ENCODE data around the gene NRXN2. TPM values are rescaled to one million over a fixed set of nuclear protein-coding genes. Genes with fewer than 3 reads are reported as not detected.

The NRXN2 gene
- polyA plus RNA-seq, 3 donors = 17.8 to 24.6 (median 23.0) TPM

- no peak for DNase-seq
Measured at GRCh38 chr11:64629796-64630562, 93.0 kb downstream of the NRXN2 start.

DNA sequence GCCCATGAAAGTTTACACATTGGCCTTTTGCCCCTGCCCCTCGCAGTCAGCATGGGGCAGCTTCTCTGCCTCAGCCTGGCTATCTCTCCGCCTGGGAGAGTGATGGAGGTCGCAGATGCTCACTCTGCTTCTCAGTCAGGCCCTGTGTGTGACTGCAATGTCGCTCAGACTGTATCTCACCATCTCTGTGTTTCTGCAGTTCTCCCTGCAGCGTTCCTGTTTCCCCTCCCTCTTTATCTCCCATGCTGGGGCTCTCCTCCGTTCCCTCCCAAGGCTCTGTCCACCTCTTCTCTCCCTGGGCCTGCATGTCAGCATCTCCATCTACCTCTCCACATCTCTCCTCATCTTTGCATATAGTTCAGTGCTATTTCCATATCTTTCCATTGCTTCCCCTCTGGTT is 93.9 kb downstream of the NRXN2 start:
- DNase-seq = no peak

DNA sequence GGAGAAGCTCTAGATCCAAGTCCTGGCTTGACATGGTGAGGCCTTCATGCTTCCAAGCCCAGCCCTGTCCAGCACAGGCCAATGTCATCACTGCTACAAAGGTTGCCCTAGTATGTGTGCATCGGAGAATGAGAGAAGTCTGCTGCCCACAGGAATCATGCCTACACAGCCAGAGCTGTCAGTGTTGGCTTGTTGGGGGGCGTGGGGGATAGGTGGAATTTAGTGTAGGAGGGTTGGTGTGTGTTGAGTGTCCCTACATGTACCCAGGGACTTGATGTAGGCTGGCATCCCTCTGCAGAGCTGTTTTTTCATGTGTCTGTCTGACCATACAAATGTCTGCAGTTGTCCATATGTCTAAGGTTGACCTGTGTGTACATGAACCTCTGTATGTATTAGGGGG is 94.4 kb downstream of the NRXN2 start:
- no peak for DNase-seq

DNA sequence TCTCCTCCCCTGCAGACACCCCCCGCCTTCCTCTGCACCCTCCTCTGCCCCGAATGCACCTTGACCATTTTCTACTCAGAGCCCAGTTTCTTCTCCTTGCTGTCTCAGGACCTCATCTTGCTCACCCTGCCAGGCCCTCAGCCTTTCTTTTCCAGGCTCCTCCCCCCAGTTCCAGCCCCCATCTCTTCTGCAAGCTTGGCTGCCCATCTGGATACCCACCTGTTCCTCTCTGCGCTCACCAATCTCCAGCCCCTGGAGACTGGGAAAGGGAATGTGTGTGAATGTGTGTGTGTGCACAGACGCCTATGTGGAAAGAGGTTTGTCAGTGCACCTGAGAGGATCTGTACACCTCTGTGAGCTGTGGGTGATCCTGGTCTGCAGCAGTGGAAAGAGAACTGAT is 95.6 kb downstream of the NRXN2 start:
- no peak for DNase-seq

GRCh38 chr11:64626637-64627036 is 96.4 kb downstream of the NRXN2 start:
- no peak for DNase-seq

DNA sequence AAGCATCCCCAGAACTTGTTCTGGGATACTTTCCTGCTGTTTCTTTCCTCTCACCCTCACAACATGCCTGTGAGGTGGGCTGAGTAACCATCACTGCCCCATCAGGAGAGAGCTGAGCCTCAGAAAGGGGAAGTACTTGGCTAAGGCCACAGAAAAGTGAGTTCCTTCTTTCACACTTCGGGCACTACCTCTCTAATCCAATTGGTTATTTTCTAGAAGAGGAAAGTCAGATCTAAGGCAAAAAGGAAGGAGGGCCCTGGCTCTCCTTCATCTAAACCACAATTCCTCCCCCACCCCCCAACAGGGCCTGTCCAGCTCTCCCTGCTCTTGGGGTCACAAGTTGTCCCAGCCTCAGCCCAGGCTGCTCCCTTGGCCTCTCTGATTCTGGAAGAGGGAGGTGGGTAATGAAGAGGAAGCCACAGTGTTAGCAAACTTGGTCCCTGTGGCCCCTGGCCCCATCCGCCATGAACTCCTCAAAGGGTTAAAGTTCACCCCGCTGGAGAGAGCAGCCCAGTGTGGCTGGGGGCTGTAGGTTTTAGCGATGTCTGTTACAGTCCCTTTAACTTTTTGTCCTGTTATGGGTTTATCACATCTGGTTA is 98.0 kb downstream of the NRXN2 start:
- no peak for DNase-seq

DNA sequence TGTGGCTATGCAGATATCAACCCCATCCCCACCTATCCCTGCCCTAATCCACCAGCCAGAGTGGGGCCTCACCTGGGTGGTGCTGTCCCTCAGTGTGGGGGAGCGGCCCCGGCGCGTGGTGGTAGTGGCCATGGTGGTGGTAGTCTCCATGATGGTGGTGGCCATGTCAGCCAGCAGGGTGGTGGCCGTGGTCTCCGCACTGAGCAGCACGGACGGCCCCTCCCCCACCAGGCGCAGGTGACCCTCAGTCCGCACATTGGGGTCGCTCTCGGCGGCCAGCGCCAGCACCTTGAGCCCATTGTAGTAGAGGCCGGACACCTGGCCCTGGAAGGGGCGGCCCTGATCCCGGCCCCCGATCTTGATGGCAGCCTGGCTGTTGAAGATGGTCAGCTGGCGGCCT is 100.3 kb downstream of the NRXN2 start:
- DNase-seq = no peak

GRCh38 chr11:64621283-64622019 is 101.5 kb downstream of the NRXN2 start:
- DNase-seq = no peak

- DNase-seq = peak; percentile 85
Measured at GRCh38 chr11:64620381-64620971, 102.5 kb downstream of the NRXN2 start.

DNA sequence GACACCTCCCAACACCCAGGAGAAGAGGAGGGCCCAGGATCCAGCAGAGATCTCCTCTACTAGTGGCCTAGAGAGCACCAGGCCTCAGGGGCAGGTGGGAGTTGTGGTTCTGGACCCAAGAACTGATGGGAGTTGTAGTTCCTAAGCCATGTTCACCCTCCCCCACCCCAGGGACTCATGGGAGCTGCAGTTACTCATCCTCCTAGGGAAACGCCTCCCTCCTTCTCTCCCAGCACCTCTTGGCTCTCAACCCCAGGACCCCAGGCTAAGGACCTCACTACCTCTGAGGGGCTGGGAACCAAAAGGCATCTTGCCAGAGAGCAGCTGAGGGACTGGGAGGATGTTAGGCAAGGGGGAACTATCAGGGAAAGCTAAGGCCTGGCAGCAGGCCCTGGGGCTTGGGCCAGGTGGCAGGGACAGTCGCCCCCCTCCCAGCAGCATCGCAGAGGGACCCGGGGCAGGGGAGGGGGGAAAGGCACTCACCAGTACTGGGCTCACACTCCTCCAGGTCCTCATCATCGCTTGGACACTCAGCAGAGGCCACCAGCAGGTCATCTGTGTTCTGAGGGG is 103.1 kb downstream of the NRXN2 start:
- DNase-seq = no peak

DNA sequence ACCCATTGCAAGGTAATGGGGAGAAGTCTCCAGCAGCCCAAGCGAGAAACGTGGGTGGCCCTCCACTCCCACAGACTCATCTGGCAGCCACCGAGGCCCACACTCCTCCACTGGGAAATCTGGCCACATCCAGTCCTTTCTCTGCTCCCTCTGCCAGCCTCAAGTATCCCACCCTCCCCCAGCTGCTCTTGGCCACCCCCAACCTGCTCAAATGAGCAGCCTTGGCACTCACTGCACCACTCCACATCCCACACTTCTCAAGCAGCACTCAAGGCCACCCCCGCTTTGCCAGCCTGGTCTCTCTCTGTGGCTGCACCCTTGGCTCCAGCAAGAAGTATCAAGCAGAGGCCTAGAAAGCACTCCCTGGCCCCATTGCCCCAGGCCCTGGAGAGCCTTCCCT is 103.8 kb downstream of the NRXN2 start:
- DNase-seq = no peak

- no peak for DNase-seq
Measured at GRCh38 chr11:64616817-64617216, 106.2 kb downstream of the NRXN2 start.

DNA sequence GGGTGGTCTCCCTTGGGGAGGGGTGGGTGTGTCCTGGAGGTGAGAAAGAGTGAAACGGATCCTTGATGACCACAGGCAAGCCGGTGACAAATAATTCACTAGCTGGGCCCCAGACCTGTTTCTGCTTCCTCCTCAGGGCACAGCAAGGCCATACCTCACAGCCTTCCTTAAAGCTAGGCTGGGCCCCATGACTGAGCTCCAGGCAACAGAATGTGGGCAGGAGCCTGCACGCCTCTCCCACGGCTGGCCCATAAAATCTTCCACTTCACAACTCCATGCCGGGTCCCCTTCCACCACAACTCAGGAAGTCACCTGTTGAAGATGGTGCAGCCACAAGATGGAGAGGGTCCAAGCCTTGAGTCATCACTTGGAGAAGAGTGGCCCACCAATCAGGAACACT is 108.1 kb downstream of the NRXN2 start:
- no peak for DNase-seq

DNA sequence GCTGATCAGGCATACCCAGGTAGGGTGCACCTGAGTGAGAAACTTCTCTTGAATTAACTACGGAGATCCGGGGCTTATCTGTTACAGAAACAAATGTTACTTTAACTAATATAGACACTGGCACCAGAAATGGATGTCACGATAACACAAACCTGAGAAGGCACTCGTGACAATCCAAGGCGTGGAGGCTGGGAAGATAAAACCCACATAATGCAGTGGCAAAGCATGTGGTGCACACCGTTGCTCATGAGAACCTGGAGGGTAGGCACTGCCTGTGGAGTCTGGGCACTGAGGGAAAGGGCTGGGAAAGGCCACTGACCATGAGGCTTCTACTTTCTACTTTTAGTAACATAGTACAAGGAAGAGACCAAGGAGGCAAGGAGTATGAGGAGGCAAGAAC is 109.3 kb downstream of the NRXN2 start:
- no peak for DNase-seq

- DNase-seq = no peak
Measured at GRCh38 chr11:64611869-64612646, 110.9 kb downstream of the NRXN2 start.

DNA sequence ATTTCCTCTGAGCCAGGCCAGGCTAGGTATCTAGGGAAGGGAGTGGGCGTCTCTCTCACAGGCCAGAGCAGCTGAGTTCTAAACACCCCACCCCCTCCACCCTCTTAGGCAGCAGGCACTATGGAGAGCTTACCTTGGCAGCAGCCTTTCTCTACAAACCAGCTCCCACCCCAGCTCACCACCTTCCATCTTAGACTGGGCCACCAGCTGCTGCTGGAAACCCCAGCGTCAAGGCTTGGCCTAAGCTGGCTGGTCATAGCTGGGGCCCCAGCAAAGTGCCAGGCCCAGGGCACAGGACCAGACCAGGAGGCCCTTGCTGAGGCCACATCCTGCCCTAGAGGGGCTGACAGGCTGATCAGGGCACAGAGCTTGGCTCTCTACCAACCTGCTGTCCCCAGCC is 111.8 kb downstream of the NRXN2 start:
- DNase-seq = no peak

- no peak for DNase-seq
Measured at GRCh38 chr11:64610596-64610995, 112.4 kb downstream of the NRXN2 start.

DNA sequence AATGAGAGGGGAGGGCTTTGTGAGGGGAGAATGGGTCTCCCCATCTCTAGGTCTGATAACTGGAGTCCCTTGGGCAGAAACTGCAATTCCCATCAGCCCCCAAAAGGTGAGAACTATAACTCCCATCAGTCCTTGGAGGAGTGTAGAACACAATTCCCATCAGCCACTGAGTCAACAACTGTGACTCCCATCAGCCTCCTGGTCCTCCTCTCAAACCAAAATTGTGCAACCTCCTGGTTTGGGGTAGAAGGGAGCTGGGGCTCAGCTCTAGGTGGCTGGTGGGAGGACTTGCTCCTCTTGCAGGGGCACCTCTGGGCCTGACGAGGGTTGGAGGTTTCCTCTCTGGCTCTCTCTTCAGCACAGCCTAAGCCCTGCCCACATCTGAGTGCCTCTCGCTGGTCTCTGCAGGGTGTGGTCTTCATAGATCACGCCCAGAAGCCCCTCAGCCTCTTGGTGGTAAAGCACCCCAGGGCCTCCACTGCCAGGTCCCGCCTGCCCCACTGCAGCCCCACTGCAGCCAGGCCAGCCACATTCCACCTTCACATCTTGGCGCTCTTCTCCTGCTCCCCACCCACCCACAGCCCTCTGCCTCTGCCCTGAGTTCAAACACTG is 113.5 kb downstream of the NRXN2 start:
- no peak for DNase-seq

DNA sequence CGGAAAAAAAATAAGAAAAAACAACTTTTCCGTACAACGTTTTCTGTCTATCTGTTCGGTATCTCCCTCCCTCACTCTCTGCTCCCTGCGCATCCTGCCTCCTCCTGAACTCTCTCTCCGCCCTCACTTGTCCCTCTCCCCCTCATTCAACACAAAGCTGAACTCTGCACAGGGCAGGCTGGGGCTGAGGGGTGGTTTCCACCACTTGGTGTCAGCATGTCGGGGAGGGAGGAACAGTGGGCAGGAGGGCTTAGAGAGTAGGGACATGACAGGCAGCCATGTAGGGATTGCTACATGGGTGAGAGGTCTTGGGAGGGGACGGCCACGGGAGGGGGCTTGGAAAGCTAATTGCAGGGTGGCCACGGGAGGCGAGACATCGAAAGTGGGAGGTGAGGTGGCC is 114.4 kb downstream of the NRXN2 start:
- no peak for DNase-seq

DNA sequence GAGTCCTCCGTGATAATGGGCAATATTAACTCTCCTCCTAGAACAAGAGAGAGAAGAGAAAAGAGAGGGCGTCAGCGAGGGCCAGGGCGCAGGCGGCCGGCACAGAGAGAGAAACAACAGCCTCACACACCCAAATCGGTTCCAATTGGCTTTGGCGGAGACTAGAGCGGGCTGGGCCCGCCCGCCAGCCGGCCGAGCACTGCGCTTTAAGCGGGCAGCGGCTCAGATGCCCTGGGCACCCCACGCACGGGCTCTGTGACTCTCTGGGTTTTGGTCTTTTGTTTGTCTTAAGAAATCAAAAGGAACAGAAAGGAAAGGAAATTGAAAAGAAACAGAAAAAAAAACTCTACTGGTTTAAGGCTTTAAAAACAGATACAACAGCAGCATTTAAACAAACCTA is 115.0 kb downstream of the NRXN2 start:
- no peak for DNase-seq

- DNase-seq = no peak
Measured at GRCh38 chr11:64607381-64607985, 115.5 kb downstream of the NRXN2 start.
